ENCODE data around the gene ST6GALNAC5.
A peak's percentile ranks its signal among the peaks of the same experiment; 100 is the strongest.

ST6GALNAC5 gene

DNA sequence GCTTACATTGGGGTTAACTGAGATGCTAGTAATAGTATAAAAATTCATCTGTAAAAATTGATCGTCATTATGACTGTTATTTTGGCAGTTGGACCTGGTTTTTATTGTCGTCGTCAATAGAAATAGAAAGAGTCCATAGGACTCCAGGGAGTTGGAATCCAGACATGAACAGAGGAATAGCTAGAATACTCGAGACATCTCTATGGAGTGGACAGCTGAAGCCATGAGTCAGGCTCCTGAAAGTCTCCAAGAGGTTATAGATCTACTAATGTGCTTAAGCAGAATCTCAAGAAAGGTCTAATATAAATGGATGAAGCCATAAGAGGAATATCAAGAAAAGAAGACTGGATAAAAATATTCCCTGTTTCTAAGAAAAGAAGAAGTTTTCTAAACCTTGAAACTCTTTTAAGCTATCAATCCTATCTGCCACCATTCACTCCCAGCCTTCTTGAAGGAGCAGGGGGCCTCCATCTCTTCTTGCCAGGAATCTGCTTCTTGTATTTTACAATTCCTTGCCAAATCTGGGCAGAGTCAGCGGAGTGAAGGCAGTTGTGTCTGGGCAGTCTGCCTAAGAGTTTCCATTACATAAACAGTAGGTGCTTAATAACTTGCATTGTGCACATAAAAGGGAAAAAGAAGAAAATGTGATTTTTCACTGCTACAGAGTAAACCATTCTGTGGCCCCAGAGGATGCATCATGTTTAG, 163.3 kb downstream of the ST6GALNAC5 start:
- Mint-ChIP-seq H3K27ac (no peak overlapping the region), H3K4me3 (no peak overlapping the region), H3K9me3 (no peaks in the 10 kb centered on the region), H3K27me3 (peaks cover 4% of the 10 kb centered on the region), H3K36me3 (no peaks in the 10 kb centered on the region), H3K4me1 (no peaks in the 10 kb centered on the region)

DNA sequence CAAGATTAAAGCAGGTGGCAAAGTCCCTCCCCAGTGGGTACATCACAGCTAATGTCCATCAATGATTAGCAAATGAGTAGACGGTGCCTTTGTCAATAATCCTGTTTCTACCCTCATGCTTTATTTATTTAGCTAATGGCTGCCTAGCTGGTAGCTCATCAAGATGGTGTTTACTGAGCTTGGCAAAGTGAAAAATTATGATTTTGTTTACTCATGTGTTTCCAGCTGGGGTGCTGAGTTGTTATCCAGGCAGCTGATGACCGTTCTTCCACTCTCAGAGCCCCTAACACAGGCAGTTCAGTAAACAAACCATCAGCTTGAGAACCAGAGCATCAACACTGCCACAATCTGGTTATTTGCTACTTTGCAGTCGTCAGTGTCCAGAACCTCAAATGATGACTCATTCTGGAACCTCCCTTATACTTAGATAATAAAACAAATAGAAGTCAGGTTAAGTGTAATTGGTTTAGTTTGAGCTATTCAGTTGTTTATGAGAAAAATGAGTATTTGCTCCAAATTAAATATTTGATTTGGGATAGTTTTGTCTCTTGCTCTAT, 163.9 kb downstream of the ST6GALNAC5 start:
- Mint-ChIP-seq H3K27ac (no peak overlapping the region), H3K36me3 (no peaks in the 10 kb centered on the region), H3K9me3 (no peaks in the 10 kb centered on the region), H3K4me1 (no peaks in the 10 kb centered on the region), H3K27me3 (peaks cover 4% of the 10 kb centered on the region), H3K4me3 (no peak overlapping the region)

DNA sequence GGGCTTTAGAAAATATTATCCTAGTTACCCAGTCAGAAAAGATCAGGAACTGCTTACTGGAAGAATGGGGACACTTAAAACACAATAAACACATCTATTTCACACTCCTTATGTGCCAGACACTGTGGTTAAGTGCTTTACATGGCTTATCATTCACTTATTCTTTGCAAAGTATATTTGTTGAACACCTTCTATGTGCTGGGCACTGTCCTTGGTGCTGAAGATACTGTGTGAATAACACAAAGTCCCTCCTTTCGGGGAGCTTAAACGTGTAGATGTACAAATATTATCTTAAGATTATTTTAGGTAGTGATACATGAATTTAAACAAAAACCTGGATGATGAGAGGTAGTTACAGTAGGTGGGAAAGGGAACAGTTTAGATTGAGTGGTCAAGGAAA, 169.3 kb downstream of the ST6GALNAC5 start:
- Mint-ChIP-seq H3K4me1 (no peaks in the 10 kb centered on the region), H3K27me3 (peaks cover 2% of the 10 kb centered on the region), H3K27ac (no peak overlapping the region), H3K9me3 (peaks cover 6% of the 10 kb centered on the region), H3K4me3 (no peak overlapping the region), H3K36me3 (no peaks in the 10 kb centered on the region)

DNA sequence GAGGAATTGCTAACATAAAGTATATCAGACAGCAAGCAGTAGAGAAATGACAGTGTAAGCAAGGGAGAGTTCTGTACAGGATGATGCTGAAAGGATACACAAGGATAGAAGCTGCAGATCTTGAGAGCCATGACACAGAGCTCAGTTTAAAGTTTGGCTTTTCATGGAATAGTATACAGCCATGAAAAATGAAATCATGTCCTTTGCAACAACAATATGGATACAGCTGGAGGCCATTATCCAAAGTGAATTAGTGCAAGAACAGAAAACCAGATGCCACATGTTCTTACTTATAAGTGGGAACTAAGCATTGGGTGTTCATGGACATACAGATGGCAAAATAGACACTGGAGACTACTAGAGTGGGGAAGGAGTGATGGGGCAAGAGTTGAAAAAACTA, 169.8 kb downstream of the ST6GALNAC5 start:
- Mint-ChIP-seq H3K27me3 (peaks cover 2% of the 10 kb centered on the region), H3K27ac (no peak overlapping the region), H3K36me3 (no peaks in the 10 kb centered on the region), H3K4me1 (no peaks in the 10 kb centered on the region), H3K4me3 (no peak overlapping the region), H3K9me3 (peaks cover 6% of the 10 kb centered on the region)

DNA sequence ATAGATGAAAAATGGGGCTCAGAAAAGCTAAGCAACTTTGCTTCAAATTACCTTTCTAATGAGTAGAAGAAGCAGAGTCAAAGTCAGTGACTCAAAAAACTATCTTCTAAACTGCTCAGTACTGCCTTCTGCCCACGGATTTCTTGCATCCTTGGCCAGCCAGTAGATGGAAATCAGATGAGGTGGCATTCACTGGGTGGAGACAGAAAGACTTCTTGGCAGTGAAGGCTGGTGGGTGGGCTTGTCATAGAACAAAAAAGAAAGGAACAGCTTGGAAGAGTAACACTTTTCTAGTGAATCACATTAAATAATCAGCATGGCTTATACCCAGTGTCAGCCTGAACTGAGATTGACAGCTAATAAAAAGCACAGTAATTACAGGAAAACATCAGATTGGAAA, 170.7 kb downstream of the ST6GALNAC5 start:
- peaks cover 6% of the 10 kb centered on the region for H3K9me3 Mint-ChIP-seq
- H3K27me3 Mint-ChIP-seq, result peaks cover 2% of the 10 kb centered on the region
- H3K4me1 Mint-ChIP-seq, result no peaks in the 10 kb centered on the region
- H3K27ac Mint-ChIP-seq, result no peak overlapping the region
- H3K36me3 Mint-ChIP-seq, result no peaks in the 10 kb centered on the region
- no peak overlapping the region for H3K4me3 Mint-ChIP-seq

DNA sequence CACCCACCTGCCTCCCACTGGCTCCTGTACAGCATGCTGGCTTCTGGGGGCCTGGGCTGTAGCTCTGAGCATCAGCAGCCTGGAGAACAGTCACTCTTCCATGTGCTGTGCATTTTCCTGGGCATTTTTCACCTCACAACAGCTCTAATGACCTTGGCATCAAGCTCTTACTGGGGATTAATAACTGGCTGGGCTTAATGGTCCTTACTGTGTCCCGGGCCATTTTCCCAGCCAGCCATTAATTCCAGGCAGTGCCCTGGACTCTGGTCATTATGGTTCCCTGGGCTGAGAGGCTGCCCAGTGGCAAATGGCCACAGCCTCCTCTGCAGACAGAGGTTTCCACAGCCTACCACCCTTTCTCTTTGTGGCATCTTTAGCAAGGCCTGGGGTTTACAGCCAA, 171.8 kb downstream of the ST6GALNAC5 start:
- H3K27me3 Mint-ChIP-seq, result peaks cover 2% of the 10 kb centered on the region
- H3K4me1 Mint-ChIP-seq, result no peaks in the 10 kb centered on the region
- no peak overlapping the region for H3K4me3 Mint-ChIP-seq
- H3K27ac Mint-ChIP-seq, result no peak overlapping the region
- peaks cover 6% of the 10 kb centered on the region for H3K9me3 Mint-ChIP-seq
- no peaks in the 10 kb centered on the region for H3K36me3 Mint-ChIP-seq

DNA sequence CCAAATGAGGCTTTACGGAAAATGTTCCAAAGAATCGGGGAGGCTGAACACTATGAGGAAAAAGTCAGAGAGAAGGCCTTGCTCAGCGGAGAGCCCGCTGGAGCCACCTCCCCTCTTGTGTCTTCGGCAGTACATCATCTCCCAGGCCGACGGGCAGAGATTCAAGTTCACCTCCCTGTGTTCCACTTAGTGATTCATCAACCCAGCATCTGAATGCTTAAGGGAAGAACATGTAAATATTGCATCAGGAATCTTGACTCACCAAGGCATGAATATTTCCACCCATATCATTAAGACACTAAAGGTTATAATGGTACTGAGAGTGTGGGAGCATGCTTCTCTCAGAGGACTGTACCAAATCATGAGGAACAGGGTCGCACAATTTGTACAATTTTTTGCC, 172.5 kb downstream of the ST6GALNAC5 start:
- peaks cover 2% of the 10 kb centered on the region for H3K27me3 Mint-ChIP-seq
- no peaks in the 10 kb centered on the region for H3K4me1 Mint-ChIP-seq
- no peaks in the 10 kb centered on the region for H3K36me3 Mint-ChIP-seq
- peaks cover 6% of the 10 kb centered on the region for H3K9me3 Mint-ChIP-seq
- no peak overlapping the region for H3K27ac Mint-ChIP-seq
- no peak overlapping the region for H3K4me3 Mint-ChIP-seq

DNA sequence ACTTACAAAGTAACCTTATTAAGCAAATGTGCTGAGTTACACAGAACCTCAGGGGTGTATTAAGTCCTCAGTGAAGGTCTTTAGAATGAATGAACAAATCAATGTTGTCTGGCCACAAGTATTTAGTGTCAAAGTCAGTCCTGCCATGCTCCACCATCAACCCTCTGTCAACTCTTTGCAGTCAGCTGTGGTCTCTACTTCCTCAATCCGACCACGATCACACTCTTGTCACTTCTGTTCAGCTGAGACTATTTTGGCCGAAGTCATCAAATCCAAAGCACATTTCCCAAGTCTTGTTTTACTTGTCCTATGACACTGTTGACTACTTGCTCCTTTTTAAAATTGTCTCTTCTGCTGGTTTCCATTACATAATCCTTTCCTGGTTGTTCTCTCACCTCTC, 173.5 kb downstream of the ST6GALNAC5 start:
- H3K27me3 Mint-ChIP-seq, result peaks cover 2% of the 10 kb centered on the region
- no peaks in the 10 kb centered on the region for H3K36me3 Mint-ChIP-seq
- peaks cover 6% of the 10 kb centered on the region for H3K9me3 Mint-ChIP-seq
- no peak overlapping the region for H3K4me3 Mint-ChIP-seq
- no peaks in the 10 kb centered on the region for H3K4me1 Mint-ChIP-seq
- no peak overlapping the region for H3K27ac Mint-ChIP-seq

DNA sequence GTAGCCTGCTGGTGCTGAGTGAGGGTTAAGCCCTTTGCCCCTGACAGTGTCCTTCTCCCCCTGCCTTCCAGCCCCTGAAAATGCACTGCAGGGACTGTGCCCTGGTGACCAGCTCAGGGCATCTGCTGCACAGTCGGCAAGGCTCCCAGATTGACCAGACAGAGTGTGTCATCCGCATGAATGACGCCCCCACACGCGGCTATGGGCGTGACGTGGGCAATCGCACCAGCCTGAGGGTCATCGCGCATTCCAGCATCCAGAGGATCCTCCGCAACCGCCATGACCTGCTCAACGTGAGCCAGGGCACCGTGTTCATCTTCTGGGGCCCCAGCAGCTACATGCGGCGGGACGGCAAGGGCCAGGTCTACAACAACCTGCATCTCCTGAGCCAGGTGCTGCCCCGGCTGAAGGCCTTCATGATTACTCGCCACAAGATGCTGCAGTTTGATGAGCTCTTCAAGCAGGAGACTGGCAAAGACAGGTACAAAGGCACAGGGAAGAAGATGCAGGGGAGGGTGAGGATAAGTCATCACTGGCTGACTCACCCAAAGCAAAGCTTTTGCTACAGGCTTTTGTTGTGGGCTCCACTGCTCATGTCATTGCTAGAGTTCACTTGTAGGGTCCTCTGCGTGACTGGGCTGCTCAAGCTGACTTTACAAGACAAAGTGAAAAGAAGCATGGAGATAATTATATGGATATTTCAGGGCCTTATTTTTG, 177.0 kb downstream of the ST6GALNAC5 start:
- H3K4me1 Mint-ChIP-seq, result peaks cover 24% of the 10 kb centered on the region
- H3K9me3 Mint-ChIP-seq, result no peaks in the 10 kb centered on the region
- no peaks in the 10 kb centered on the region for H3K36me3 Mint-ChIP-seq
- H3K4me3 Mint-ChIP-seq, result no peak overlapping the region
- H3K27me3 Mint-ChIP-seq, result peaks cover 2% of the 10 kb centered on the region
- no peak overlapping the region for H3K27ac Mint-ChIP-seq

DNA sequence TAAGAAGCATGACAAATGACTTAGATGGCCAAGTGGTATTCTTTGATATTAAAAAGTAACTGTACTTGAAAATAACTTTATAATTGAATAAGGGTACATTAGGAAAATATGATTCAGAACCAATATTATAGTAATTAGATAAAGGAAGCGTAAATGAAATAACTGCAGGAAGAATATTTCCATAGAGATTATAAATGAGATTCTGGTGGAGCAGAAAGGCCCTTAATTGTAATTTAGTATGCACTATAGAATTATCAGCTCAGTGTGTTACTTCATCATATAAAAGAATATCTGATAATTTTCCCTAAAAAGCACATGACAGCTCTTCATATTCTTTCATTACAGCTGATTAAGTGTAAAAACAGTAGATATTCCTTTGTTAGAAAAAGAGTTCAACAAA, 180.3 kb downstream of the ST6GALNAC5 start:
- H3K36me3 Mint-ChIP-seq, result no peaks in the 10 kb centered on the region
- H3K4me1 Mint-ChIP-seq, result peaks cover 24% of the 10 kb centered on the region
- no peak overlapping the region for H3K27ac Mint-ChIP-seq
- peak overlapping the region; percentile 8 for H3K4me3 Mint-ChIP-seq
- no peaks in the 10 kb centered on the region for H3K9me3 Mint-ChIP-seq
- no peaks in the 10 kb centered on the region for H3K27me3 Mint-ChIP-seq

DNA sequence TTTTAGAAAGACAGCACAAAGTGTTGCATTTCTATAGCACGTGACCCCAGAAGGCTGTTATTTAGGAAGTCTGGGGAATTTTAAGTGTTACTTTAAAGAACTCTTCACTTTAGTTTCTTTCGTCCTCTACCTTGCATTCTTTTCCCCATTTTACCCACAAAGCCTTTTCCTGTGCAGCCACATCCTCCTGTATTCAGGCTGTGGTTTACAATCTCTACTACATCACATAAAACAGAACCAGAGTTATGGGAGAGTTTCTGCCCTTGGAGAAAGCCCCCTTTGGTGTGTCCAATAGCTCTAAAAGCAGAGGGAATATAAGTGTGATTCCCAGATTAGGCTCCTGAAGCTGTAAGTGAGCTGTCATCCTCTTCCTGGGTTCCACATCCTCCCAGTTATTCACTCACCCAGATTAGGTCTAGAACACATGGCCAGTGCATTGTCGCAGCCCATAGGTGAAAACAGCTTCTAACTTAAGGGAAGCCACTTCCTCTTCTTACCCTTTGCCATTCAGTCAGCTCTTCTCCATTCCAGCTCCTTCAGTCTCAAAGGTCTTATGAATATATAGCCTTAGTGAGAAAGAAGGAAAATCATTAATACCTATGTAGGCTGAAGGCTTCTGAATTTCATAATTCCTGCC, 180.8 kb downstream of the ST6GALNAC5 start:
- H3K9me3 Mint-ChIP-seq, result no peaks in the 10 kb centered on the region
- H3K4me1 Mint-ChIP-seq, result peaks cover 24% of the 10 kb centered on the region
- no peaks in the 10 kb centered on the region for H3K36me3 Mint-ChIP-seq
- H3K27ac Mint-ChIP-seq, result no peak overlapping the region
- no peaks in the 10 kb centered on the region for H3K27me3 Mint-ChIP-seq
- H3K4me3 Mint-ChIP-seq, result peak overlapping the region; percentile 8

DNA sequence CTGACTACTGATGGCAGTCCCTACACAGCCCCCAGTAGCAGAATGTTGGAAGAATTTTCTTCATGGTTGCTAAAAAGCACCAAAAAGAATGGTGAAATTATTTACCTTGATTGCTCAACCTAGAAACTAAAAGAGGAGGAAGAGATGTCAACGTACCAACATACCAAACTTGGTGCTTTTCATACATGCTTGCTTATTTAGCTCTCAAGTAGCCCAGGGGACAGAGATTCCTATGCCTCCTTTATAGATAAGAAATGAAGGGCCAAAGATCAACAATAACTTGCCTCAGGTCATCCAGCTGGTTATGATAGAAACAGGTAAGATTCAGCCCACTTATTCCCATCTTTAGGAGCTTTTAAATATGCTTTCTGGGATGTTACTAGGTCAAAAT, 181.3 kb downstream of the ST6GALNAC5 start:
- Mint-ChIP-seq H3K36me3 (no peaks in the 10 kb centered on the region), H3K9me3 (no peaks in the 10 kb centered on the region), H3K4me3 (no peak overlapping the region), H3K27ac (no peak overlapping the region), H3K27me3 (no peaks in the 10 kb centered on the region), H3K4me1 (peaks cover 24% of the 10 kb centered on the region)

DNA sequence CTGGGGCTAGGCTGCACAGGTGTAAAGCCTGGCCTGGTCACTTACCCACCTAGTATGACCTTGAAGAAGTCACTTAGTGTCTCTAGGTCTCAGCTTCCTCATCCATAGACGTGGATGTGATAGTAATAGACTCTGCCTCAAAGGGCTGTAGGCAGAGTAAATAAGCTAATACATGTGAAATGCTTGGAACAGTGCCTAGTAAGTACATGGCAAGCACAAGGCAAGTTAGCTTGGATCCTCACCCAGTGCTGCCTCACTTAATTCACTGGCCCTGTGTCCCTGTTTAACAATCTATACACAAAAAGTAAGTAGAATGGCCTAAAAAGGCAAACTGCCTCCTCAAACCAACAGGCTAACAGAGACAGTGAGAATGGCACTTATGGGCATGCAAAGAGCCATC, 184.1 kb downstream of the ST6GALNAC5 start:
- Mint-ChIP-seq H3K27me3 (no peaks in the 10 kb centered on the region), H3K36me3 (no peaks in the 10 kb centered on the region), H3K27ac (no peak overlapping the region), H3K4me1 (peaks cover 22% of the 10 kb centered on the region), H3K4me3 (no peak overlapping the region), H3K9me3 (no peaks in the 10 kb centered on the region)

DNA sequence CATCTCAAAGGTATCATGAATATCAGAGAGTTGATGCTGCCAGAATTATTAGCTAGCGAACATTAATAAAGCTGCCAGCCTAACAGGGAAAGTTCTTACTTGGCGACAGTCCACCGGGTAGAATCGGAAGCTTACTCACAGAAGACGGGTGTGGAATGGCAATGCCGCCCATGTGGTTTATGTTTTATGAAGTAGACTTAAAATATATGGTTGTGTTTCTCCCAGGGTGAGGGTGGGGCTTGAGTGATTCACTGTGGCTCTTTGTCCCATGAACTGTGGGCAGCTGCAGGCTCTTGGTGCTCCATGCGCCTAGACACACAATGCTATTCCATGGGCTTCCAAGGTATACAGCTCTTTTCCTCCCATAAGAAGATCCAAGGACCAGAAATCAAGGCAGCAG, 189.2 kb downstream of the ST6GALNAC5 start:
- Mint-ChIP-seq H3K4me3 (no peak overlapping the region), H3K27ac (no peak overlapping the region), H3K4me1 (no peaks in the 10 kb centered on the region), H3K36me3 (no peaks in the 10 kb centered on the region), H3K9me3 (no peaks in the 10 kb centered on the region), H3K27me3 (no peaks in the 10 kb centered on the region)

DNA sequence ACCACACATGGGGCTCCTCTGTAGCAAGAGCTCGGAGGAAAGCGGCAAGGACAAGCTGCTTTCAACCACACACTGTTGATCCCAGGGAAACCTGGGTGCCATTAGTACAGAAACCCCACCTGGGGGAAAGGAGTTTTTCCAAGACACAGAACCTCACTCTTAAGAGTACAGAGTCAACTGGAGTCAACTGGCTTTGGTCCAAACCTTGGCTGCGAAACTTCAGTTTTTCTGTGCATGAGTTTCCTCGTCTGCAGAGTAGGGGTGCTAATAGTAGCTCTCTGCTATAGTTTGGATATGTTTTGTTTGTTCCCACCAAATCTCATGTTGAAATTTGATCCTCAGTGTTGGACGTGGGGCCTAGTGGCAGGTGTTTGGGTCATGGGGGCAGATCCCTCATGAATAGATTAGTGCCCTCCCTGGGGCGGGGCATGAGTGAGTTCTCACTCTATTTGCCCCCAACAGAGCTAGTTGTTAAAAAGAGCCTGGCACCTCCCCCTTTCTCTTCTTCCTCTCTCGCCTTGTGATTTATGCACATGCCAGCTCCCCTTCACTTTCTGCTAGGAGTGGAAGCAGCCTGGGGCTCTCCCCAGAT, 190.8 kb downstream of the ST6GALNAC5 start:
- Mint-ChIP-seq H3K4me3 (no peak overlapping the region), H3K9me3 (no peaks in the 10 kb centered on the region), H3K27me3 (no peaks in the 10 kb centered on the region), H3K36me3 (no peaks in the 10 kb centered on the region), H3K27ac (no peak overlapping the region), H3K4me1 (no peaks in the 10 kb centered on the region)

DNA sequence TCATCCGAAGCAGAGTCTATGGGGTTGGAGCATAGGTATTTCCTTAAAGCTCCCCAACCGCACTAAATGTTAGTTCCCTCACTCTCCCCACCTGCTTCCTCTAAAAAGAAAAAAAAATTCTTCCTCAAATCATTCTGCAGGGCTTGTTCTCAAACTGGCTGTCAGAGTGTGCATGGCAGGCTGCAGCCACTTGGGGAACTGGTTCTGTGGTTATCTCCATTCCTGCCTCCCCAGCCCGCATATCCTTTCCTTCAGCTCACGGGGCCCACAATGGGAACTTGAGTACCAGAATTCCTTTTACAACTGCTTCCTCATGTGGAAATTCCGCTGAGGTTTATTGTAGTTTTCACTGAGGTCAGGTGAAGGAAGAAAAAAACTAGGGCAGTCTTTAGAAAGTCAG, 192.7 kb downstream of the ST6GALNAC5 start:
- Mint-ChIP-seq H3K27me3 (no peaks in the 10 kb centered on the region), H3K27ac (no peak overlapping the region), H3K4me1 (no peaks in the 10 kb centered on the region), H3K9me3 (no peaks in the 10 kb centered on the region), H3K36me3 (no peaks in the 10 kb centered on the region), H3K4me3 (no peak overlapping the region)
